ENCODE measurements around the gene TTLL5.

- TF ChIP-seq EZH2 (IDR thresholded peaks at IDR 0.05; ENCODE audit: borderline replicate concordance, low read length) (no peak), CTCF (conservative IDR thresholded peaks at IDR 0.05 in 1 of 2, IDR thresholded peaks at IDR 0.05 in 1 of 2; ENCODE audit: extremely low read depth in 1 of 2, insufficient read depth in 1 of 2, low read depth in 1 of 2, low read length in 2 of 2) (no peak)
These were observed 256.4 kb downstream of the TTLL5 start for GRCh38 chr14:75917322-75917945.
